GM21717 (cell line): ENCODE measurements around the gene ERICH3.
"Not testable (repeated sequence)": the region's sequence is repeated elsewhere in the genome, so short reads cannot be mapped to it uniquely, and the experiment has no call there.

Source experiments
- ATAC-seq: cut with Tn5 transposase; IDR thresholded peaks from one replicate; pipeline ENCODE4 v1.9.1; 2021; ENCODE audit warnings: mild to moderate bottlenecking, moderate library complexity; ENCODE audit not compliant: unreplicated experiment

The ERICH3 gene

GRCh38 chr1:74679811-74680210, 6.2 kb upstream of the ERICH3 start:
- no peak for ATAC-seq

- ATAC-seq: no peak
These were observed 4.3 kb upstream of the ERICH3 start for GRCh38 chr1:74677926-74678325.

GRCh38 chr1:74674278-74675048, 871 bp upstream of the ERICH3 start:
- peak; percentile 39 for ATAC-seq

GRCh38 chr1:74670866-74671265, 2.7 kb downstream of the ERICH3 start:
- not testable (repeated sequence) for ATAC-seq

GRCh38 chr1:74654708-74655107, 18.9 kb downstream of the ERICH3 start:
- no peak for ATAC-seq

- ATAC-seq: peak; percentile 99
These were observed 20.9 kb downstream of the ERICH3 start for GRCh38 chr1:74652711-74653139.

- no peak for ATAC-seq
These were observed 23.0 kb downstream of the ERICH3 start for GRCh38 chr1:74650561-74650960.

GRCh38 chr1:74641876-74642275, 31.7 kb downstream of the ERICH3 start:
- no peak for ATAC-seq

GRCh38 chr1:74641161-74641560, 32.4 kb downstream of the ERICH3 start:
- no peak for ATAC-seq

GRCh38 chr1:74637296-74637695, 36.3 kb downstream of the ERICH3 start:
- ATAC-seq: no peak

- no peak for ATAC-seq
These were observed 44.3 kb downstream of the ERICH3 start for GRCh38 chr1:74629283-74629682.

- ATAC-seq: no peak
These were observed 49.9 kb downstream of the ERICH3 start for GRCh38 chr1:74623716-74624115.

GRCh38 chr1:74620242-74620641, 53.4 kb downstream of the ERICH3 start:
- no peak for ATAC-seq

- no peak for ATAC-seq
These were observed 54.6 kb downstream of the ERICH3 start for GRCh38 chr1:74618974-74619373.

- ATAC-seq: peak; percentile 54
These were observed 59.7 kb downstream of the ERICH3 start for GRCh38 chr1:74613894-74614293.

- ATAC-seq: no peak
These were observed 61.7 kb downstream of the ERICH3 start for GRCh38 chr1:74611887-74612286.

GRCh38 chr1:74610961-74611360, 62.6 kb downstream of the ERICH3 start:
- no peak for ATAC-seq

GRCh38 chr1:74609810-74610371, 63.7 kb downstream of the ERICH3 start:
- no peak for ATAC-seq

GRCh38 chr1:74596717-74597116, 76.9 kb downstream of the ERICH3 start:
- ATAC-seq: no peak

- ATAC-seq: no peak
These were observed 79.4 kb downstream of the ERICH3 start for GRCh38 chr1:74593887-74594866.

- ATAC-seq: peak; percentile 50
These were observed 80.8 kb downstream of the ERICH3 start for GRCh38 chr1:74592580-74593355.
